Natural killer cell (primary cell): ENCODE results near the gene C16orf46. TPM values are rescaled to one million over a fixed set of nuclear protein-coding genes. Genes with fewer than 3 reads are reported as not detected.

Experiments used
- ATAC-seq, 3 donors: fragments of 150-1000 bp in 2 of 3; fragments of 200-7000 bp in 1 of 3; cut with Tn5 transposase; 1 replicate in 1 of 3; 2 replicates in 2 of 3; pipeline ENCODE4 v1.10.0; 2021; ENCODE audit warnings: mild to moderate bottlenecking in 2 of 3, moderate library complexity in 2 of 3
- DNase-seq, 2 donors: peaks; one replicate each; pipeline versions ENCODE4 v3.0.0 to v3.0.0-alpha.2; 2013 to 2021; ENCODE audit warnings: mixed read lengths in 1 of 2
- H3K27ac ChIP-seq: one replicate; pipeline ENCODE4 v1.5.1; 2013; ENCODE audit warnings: mild to moderate bottlenecking, low read length
- H3K27me3 ChIP-seq: one replicate; pipeline ENCODE4 v1.6.1; 2013; ENCODE audit warnings: low read length; ENCODE audit not compliant: control insufficient read depth, insufficient read depth
- H3K36me3 ChIP-seq: one replicate; pipeline ENCODE4 v1.6.1; 2013; ENCODE audit warnings: low read length; ENCODE audit not compliant: control insufficient read depth, insufficient read depth
- H3K4me1 ChIP-seq: one replicate; pipeline ENCODE4 v1.6.1; 2013; ENCODE audit warnings: low read length; ENCODE audit not compliant: control insufficient read depth, insufficient read depth
- H3K4me3 ChIP-seq: one replicate; pipeline ENCODE4 v1.5.1; 2013; ENCODE audit warnings: low read length
- H3K9me3 ChIP-seq: one replicate; pipeline ENCODE4 v1.6.1; 2013; ENCODE audit warnings: low read length; ENCODE audit not compliant: control insufficient read depth, insufficient read depth
- H3K27ac Mint-ChIP-seq, 2 donors: one replicate each; pipeline ENCODE4 v1.8.0; 2022; ENCODE audit warnings: mild to moderate bottlenecking in 2 of 2, mixed read lengths in 2 of 2, moderate library complexity in 1 of 2
- H3K27me3 Mint-ChIP-seq, 2 donors: one replicate each; pipeline ENCODE4 v1.8.0; 2022; ENCODE audit warnings: low read depth in 2 of 2, mixed read lengths in 2 of 2
- H3K36me3 Mint-ChIP-seq: one replicate; pipeline ENCODE4 v1.8.0; 2022; ENCODE audit warnings: mixed read lengths
- H3K4me1 Mint-ChIP-seq, 2 donors: one replicate each; pipeline ENCODE4 v1.8.0; 2022; ENCODE audit warnings: mixed read lengths in 2 of 2
- H3K4me3 Mint-ChIP-seq: one replicate; pipeline ENCODE4 v1.8.0; 2022; ENCODE audit warnings: mild to moderate bottlenecking, moderate library complexity, mixed read lengths
- H3K9me3 Mint-ChIP-seq, 2 donors: one replicate each; pipeline ENCODE4 v1.8.0; 2022; ENCODE audit warnings: mixed read lengths in 2 of 2
- WGBS: methylation state at CpG from one replicate; pipeline ENCODE4 v1.1.7; 2013; ENCODE audit warnings: missing lambda C conversion rate; ENCODE audit not compliant: insufficient coverage; 5-methylcytosine and 5-hydroxymethylcytosine counted together
- intact Hi-C: fragments of 100-400 bp; cut with micrococcal nuclease; formaldehyde crosslinking; loops from one replicate; pipeline ENCODE4 v1.14.2; 2022
- total RNA-seq, 4 donors: library from RNA; stranded (reverse); fragments of 120-200 nt in 1 of 4; gene quantifications; one replicate each; pipeline versions ENCODE4 v1.2.3 to v1.2.4, GENCODE V29; 2013 to 2022
- TF ChIP-seq, protein P1 (sequence below): fragments of 200-600 bp; IDR thresholded peaks from one replicate; pipeline ENCODE4 v1.8.0; 2022; ENCODE audit warnings: antibody characterized with exemption

C16orf46 gene
- total RNA-seq, 3 donors from 2014 or later (not counting 1 experiment from before 2014, with no cell fraction given) = not detected

DNA sequence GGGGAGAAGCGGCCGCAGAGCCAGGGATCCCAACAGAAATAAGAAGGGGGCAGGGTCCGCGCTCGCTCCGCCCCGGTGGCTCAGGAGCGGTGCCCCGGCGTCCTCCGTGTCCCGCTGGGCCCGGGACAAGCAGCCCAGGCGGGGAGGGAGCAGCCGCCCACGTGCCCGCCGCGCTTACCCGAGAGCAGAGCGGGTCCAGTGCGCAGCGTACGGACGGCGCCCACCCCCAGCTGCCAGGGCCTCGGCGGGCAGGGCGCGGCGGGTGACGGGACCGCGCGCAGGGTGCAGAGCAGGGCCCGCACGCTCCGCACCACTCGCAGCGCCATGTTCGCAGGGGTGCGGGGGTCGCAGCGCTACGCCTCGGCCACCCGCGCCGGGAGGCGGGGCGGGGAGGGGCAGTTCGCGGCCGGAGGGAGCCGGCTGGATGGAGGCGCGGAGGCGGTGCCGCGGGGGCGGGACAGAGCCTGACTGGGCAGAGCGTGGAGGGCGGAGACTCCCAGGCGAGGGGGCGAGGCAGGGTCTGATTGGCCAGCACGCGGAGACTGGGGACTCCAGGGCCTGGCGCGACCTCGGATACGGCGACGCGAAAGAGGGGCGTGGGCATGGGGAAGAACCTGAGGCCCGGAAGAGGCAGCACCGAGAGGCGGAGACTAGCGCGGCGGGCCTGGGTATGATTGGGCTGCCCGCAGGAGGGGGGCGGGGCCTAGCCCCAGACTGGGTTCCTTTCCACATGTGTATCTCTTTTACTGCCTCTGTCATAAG is 19.1 kb upstream of the C16orf46 start, which contains the start of gene GCSH:
Gene GCSH (minus strand): TSS at position 443 of the 762 bp plus-strand sequence. CDS start 117 bp downstream, at position 326.
- intact Hi-C loops = loop anchor here (1.0 to 5.0 kb wide), 3 partner anchors 20 to 89 kb away; partner anchors contain the start of genes ATMIN, CENPN and CMC2
- no peaks in the 10 kb centered on the region for H3K36me3 ChIP-seq
- Mint-ChIP-seq H3K4me3 (peak within 1 kb of the TSS; percentile 91), H3K27ac (peak within 1 kb of the TSS; percentile 72 to 84), H3K27me3 (no peaks in the 10 kb centered on the region), H3K36me3 (no peaks in the 10 kb centered on the region), H3K9me3 (peaks cover 2% of the 10 kb centered on the region in 2 donors), H3K4me1 (peaks cover 6% of the 10 kb centered on the region in 2 donors)
- WGBS = under 1% methylated on average over 71 of the region's 83 CpGs
- H3K9me3 ChIP-seq = no peaks in the 10 kb centered on the region
- peak; percentile 96 to 99 (median 96) for ATAC-seq
- H3K27ac ChIP-seq = peak within 1 kb of the TSS; percentile 19
- H3K27me3 ChIP-seq = no peaks in the 10 kb centered on the region
- peak; percentile 98 to 99 for DNase-seq
- TF ChIP-seq, protein P1, sequence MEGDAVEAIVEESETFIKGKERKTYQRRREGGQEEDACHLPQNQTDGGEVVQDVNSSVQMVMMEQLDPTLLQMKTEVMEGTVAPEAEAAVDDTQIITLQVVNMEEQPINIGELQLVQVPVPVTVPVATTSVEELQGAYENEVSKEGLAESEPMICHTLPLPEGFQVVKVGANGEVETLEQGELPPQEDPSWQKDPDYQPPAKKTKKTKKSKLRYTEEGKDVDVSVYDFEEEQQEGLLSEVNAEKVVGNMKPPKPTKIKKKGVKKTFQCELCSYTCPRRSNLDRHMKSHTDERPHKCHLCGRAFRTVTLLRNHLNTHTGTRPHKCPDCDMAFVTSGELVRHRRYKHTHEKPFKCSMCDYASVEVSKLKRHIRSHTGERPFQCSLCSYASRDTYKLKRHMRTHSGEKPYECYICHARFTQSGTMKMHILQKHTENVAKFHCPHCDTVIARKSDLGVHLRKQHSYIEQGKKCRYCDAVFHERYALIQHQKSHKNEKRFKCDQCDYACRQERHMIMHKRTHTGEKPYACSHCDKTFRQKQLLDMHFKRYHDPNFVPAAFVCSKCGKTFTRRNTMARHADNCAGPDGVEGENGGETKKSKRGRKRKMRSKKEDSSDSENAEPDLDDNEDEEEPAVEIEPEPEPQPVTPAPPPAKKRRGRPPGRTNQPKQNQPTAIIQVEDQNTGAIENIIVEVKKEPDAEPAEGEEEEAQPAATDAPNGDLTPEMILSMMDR = no peak
- peak within 1 kb of the TSS; percentile 43 for H3K4me3 ChIP-seq
- H3K4me1 ChIP-seq = peaks cover 8% of the 10 kb centered on the region

DNA sequence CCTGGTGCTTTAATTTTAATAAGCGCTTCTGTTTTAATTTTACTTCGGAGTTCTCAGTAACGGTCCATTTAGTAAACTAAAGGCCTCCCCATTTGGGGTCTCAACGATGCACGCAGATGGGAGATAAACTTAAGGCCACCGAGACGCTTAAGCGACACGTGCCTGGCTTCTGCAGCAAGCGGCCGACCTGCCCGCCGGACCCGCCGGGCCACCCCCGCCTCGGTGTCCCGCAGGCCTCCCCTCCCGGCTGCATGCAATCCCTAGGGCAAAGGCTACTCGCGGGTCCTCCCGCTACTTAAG is 18.6 kb upstream of the C16orf46 start:
- H3K36me3 Mint-ChIP-seq = no peaks in the 10 kb centered on the region
- Histone ChIP-seq H3K36me3 (no peaks in the 10 kb centered on the region), H3K27me3 (no peaks in the 10 kb centered on the region), H3K9me3 (no peaks in the 10 kb centered on the region), H3K27ac (no peak overlapping the region), H3K4me3 (peak overlapping the region; percentile 43), H3K4me1 (peaks cover 8% of the 10 kb centered on the region)
- H3K4me1 Mint-ChIP-seq = peaks cover 6% of the 10 kb centered on the region in 2 donors
- DNase-seq = no peak
- H3K27ac Mint-ChIP-seq = no peak overlapping the region
- no peaks in the 10 kb centered on the region for H3K27me3 Mint-ChIP-seq
- ATAC-seq = no peak
- H3K9me3 Mint-ChIP-seq = peaks cover 2% of the 10 kb centered on the region in 2 donors
- under 1% methylated on average over 22 of the region's 22 CpGs for WGBS
- peak overlapping the region; percentile 91 for H3K4me3 Mint-ChIP-seq
- intact Hi-C loops = loop anchor here (5.0 kb wide), 1 partner anchor 88 kb away; the partner anchor contains the start of genes CENPN and CMC2
- TF ChIP-seq, protein P1 = no peak

DNA sequence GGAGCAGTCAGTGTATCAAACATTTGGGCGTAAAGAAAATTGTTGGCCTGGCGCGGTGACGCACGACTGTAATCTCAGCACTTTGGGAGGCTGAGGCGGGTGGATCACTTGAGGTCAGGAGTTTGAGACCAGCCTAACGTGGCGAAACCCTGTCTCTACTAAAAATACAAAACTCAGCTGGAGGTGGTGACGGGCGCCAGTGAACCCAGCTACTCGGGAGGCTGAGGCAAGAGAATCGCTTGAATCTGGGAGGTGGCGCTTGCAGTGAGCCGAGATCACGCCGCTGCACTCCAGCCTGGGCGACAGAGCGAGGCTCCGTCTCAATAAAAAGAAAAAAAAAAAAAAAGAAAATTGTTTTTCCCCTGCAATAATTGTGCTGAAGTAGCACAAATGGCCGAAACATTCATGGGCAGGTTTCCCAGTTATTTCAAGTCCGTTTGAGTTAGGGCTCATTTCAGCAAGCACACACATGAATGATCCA is 17.8 kb upstream of the C16orf46 start:
- Histone ChIP-seq H3K36me3 (no peaks in the 10 kb centered on the region), H3K4me1 (peaks cover 8% of the 10 kb centered on the region), H3K27me3 (no peaks in the 10 kb centered on the region), H3K4me3 (no peak overlapping the region), H3K9me3 (no peaks in the 10 kb centered on the region), H3K27ac (no peak overlapping the region)
- no peak for DNase-seq
- Mint-ChIP-seq H3K4me3 (peak overlapping the region; percentile 91), H3K9me3 (peaks cover 2% of the 10 kb centered on the region in 2 donors), H3K27ac (no peak overlapping the region), H3K4me1 (peaks cover 6% of the 10 kb centered on the region in 2 donors), H3K27me3 (no peaks in the 10 kb centered on the region), H3K36me3 (no peaks in the 10 kb centered on the region)
- intact Hi-C loops = loop anchor here (5.0 kb wide), 1 partner anchor 88 kb away; the partner anchor contains the start of genes CENPN and CMC2
- WGBS = 87% methylated on average over 21 of the region's 21 CpGs
- TF ChIP-seq, protein P1 = no peak
- ATAC-seq = no peak
